Ectodermal cell (in vitro differentiated cells): ENCODE measurements around the gene SFMBT2.

ENCODE experiments used
- H3K27ac ChIP-seq: 2 replicates; pipeline ENCODE4 v1.7.0; 2013; ENCODE audit warnings: mild to moderate bottlenecking, low read depth, low read length; ENCODE audit not compliant: insufficient read depth, poor library complexity, severe bottlenecking
- H3K27me3 ChIP-seq: 2 replicates; pipeline ENCODE4 v1.7.0; 2013; ENCODE audit warnings: mild to moderate bottlenecking, low read length; ENCODE audit not compliant: insufficient read depth, control insufficient read depth, poor library complexity, severe bottlenecking
- H3K36me3 ChIP-seq: one replicate; pipeline ENCODE4 v1.7.0; 2013; ENCODE audit warnings: low read length; ENCODE audit not compliant: control insufficient read depth, insufficient read depth
- H3K4me1 ChIP-seq: one replicate; pipeline ENCODE4 v1.7.0; 2013; ENCODE audit warnings: low read length; ENCODE audit not compliant: control insufficient read depth, insufficient read depth
- H3K4me3 ChIP-seq: 2 replicates; pipeline ENCODE4 v1.7.0; 2013; ENCODE audit warnings: low read depth, low read length, control low read depth; ENCODE audit not compliant: insufficient read depth
- H3K9me3 ChIP-seq: 2 replicates; pipeline ENCODE4 v1.7.0; 2013; ENCODE audit warnings: mild to moderate bottlenecking, low read length, moderate library complexity; ENCODE audit not compliant: control insufficient read depth
- WGBS, 2 experiments: methylation state at CpG; one replicate each; pipeline ENCODE4 v1.1.7; 2013; ENCODE audit warnings: missing lambda C conversion rate in 2 of 2; 5-methylcytosine and 5-hydroxymethylcytosine counted together

Gene SFMBT2

GRCh38 chr10:7162331-7162730 lies 248.5 kb downstream of the SFMBT2 start:
- no peaks in the 10 kb centered on the region for H3K27me3 ChIP-seq
- H3K27ac ChIP-seq = no peak overlapping the region
- no peaks in the 10 kb centered on the region for H3K4me1 ChIP-seq
- no peak overlapping the region for H3K4me3 ChIP-seq
- H3K9me3 ChIP-seq = no peaks in the 10 kb centered on the region
- H3K36me3 ChIP-seq = peaks cover 8% of the 10 kb centered on the region
- WGBS, 2 experiments = 96 to 98% methylated on average over 8 of the region's 8 CpGs

GRCh38 chr10:7161484-7162250 lies 249.2 kb downstream of the SFMBT2 start:
- no peaks in the 10 kb centered on the region for H3K4me1 ChIP-seq
- H3K27ac ChIP-seq = no peak overlapping the region

GRCh38 chr10:7159928-7160327 lies 250.9 kb downstream of the SFMBT2 start:
- WGBS, 2 experiments = 85 to 86% methylated on average over 4 to 5 of the region's 5 CpGs
- Histone ChIP-seq H3K4me1 (no peaks in the 10 kb centered on the region), H3K4me3 (no peak overlapping the region), H3K9me3 (no peaks in the 10 kb centered on the region), H3K36me3 (peaks cover 8% of the 10 kb centered on the region), H3K27ac (no peak overlapping the region), H3K27me3 (no peaks in the 10 kb centered on the region)

More at GRCh38 chr10:7161484-7162250, 249.2 kb downstream of the SFMBT2 start:
- Histone ChIP-seq H3K4me3 (no peak overlapping the region), H3K27me3 (no peaks in the 10 kb centered on the region), H3K36me3 (peaks cover 8% of the 10 kb centered on the region), H3K9me3 (no peaks in the 10 kb centered on the region)
- WGBS, 2 experiments = 94 to 95% methylated on average over 15 of the region's 15 CpGs

- no peaks in the 10 kb centered on the region for H3K9me3 ChIP-seq
- H3K27me3 ChIP-seq = no peaks in the 10 kb centered on the region
- H3K4me3 ChIP-seq = no peak overlapping the region
- peaks cover 8% of the 10 kb centered on the region for H3K36me3 ChIP-seq
- no peaks in the 10 kb centered on the region for H3K4me1 ChIP-seq
- no peak overlapping the region for H3K27ac ChIP-seq
- WGBS, 2 experiments = 95 to 96% methylated on average over 4 of the region's 5 CpGs
These were observed 251.3 kb downstream of the SFMBT2 start for GRCh38 chr10:7159517-7159916.

- 65 to 74% methylated on average over 2 of the region's 2 CpGs for WGBS, 2 experiments
- no peaks in the 10 kb centered on the region for H3K9me3 ChIP-seq
- H3K27me3 ChIP-seq = no peaks in the 10 kb centered on the region
- no peak overlapping the region for H3K27ac ChIP-seq
- H3K4me3 ChIP-seq = no peak overlapping the region
- no peaks in the 10 kb centered on the region for H3K4me1 ChIP-seq
- peaks cover 8% of the 10 kb centered on the region for H3K36me3 ChIP-seq
These were observed 253.7 kb downstream of the SFMBT2 start for GRCh38 chr10:7157091-7157490.

- Histone ChIP-seq H3K27ac (no peak overlapping the region), H3K27me3 (no peaks in the 10 kb centered on the region), H3K9me3 (no peaks in the 10 kb centered on the region), H3K4me3 (no peak overlapping the region), H3K36me3 (no peaks in the 10 kb centered on the region), H3K4me1 (no peaks in the 10 kb centered on the region)
- 93 to 97% methylated on average over 1 of the region's 1 CpG for WGBS, 2 experiments
These were observed 257.1 kb downstream of the SFMBT2 start for GRCh38 chr10:7153750-7154149.

GRCh38 chr10:7152982-7153381 lies 257.9 kb downstream of the SFMBT2 start:
- Histone ChIP-seq H3K27ac (no peak overlapping the region), H3K4me3 (no peak overlapping the region), H3K36me3 (no peaks in the 10 kb centered on the region), H3K27me3 (no peaks in the 10 kb centered on the region), H3K9me3 (no peaks in the 10 kb centered on the region), H3K4me1 (no peaks in the 10 kb centered on the region)
- 91 to 92% methylated on average over 3 of the region's 3 CpGs for WGBS, 2 experiments

GRCh38 chr10:7152341-7152740 lies 258.5 kb downstream of the SFMBT2 start:
- 86 to 88% methylated on average over 2 of the region's 2 CpGs for WGBS, 2 experiments
- H3K36me3 ChIP-seq = no peaks in the 10 kb centered on the region
- H3K27ac ChIP-seq = no peak overlapping the region

GRCh38 chr10:7151538-7151937 lies 259.3 kb downstream of the SFMBT2 start:
- Histone ChIP-seq H3K27me3 (no peaks in the 10 kb centered on the region), H3K9me3 (no peaks in the 10 kb centered on the region), H3K4me3 (no peak overlapping the region), H3K4me1 (no peaks in the 10 kb centered on the region), H3K27ac (no peak overlapping the region), H3K36me3 (no peaks in the 10 kb centered on the region)
- 94 to 96% methylated on average over 3 to 4 of the region's 4 CpGs for WGBS, 2 experiments

More at GRCh38 chr10:7152341-7152740, 258.5 kb downstream of the SFMBT2 start:
- Histone ChIP-seq H3K4me3 (no peak overlapping the region), H3K4me1 (no peaks in the 10 kb centered on the region), H3K9me3 (no peaks in the 10 kb centered on the region), H3K27me3 (no peaks in the 10 kb centered on the region)

GRCh38 chr10:7150349-7150748 lies 260.5 kb downstream of the SFMBT2 start:
- H3K27ac ChIP-seq = no peak overlapping the region
- 92% methylated on average over 4 of the region's 4 CpGs for WGBS, 2 experiments

More at GRCh38 chr10:7150349-7150748, 260.5 kb downstream of the SFMBT2 start:
- Histone ChIP-seq H3K36me3 (no peaks in the 10 kb centered on the region), H3K27me3 (no peaks in the 10 kb centered on the region), H3K4me3 (no peak overlapping the region), H3K4me1 (no peaks in the 10 kb centered on the region), H3K9me3 (no peaks in the 10 kb centered on the region)
